K562 (cell line): ENCODE data around the gene HSD3B7. TPM values are rescaled to one million over a fixed set of nuclear protein-coding genes. Genes with fewer than 3 reads are reported as not detected.

Experiments
- CREB1 ChIP-seq, 2 experiments: sonication (generic) in 1 of 2; formaldehyde crosslinking in 1 of 2; IDR thresholded peaks; 2 replicates each; pipeline versions ENCODE4 v1.6.1 to v1.8.0; 2012 to 2022; ENCODE audit warnings: inconsistent platforms in 1 of 2, mild to moderate bottlenecking in 1 of 2, missing genetic modification reagents in 1 of 2, moderate library complexity in 1 of 2
- HNRNPH1 ChIP-seq: fragments of 200-400 bp; formaldehyde crosslinking; optimal IDR thresholded peaks from 2 replicates; pipeline ENCODE3; 2017; ENCODE audit warnings: low read depth, mild to moderate bottlenecking, low read length, moderate library complexity
- KAT2B ChIP-seq: IDR thresholded peaks from one replicate; pipeline ENCODE4 v1.6.1; 2012; ENCODE audit warnings: low read depth, mild to moderate bottlenecking, control low read depth, inconsistent platforms, low read length, moderate library complexity
- KHSRP ChIP-seq: fragments of 450-650 bp; IDR thresholded peaks from 2 replicates; pipeline ENCODE4 v1.6.1; 2017
- KLF10 ChIP-seq: fragments of 250-450 bp; sonication (Bioruptor Pico); IDR thresholded peaks from 2 replicates; pipeline ENCODE4 v1.6.1; 2021; ENCODE audit warnings: matching md5 sums
- MAFK ChIP-seq: IDR thresholded peaks from 2 replicates; pipeline ENCODE4 v1.6.1; 2011; ENCODE audit warnings: low read length, improper control_type of control experiment
- MECOM ChIP-seq: fragments of 250-450 bp; sonication (Bioruptor Pico); IDR thresholded peaks from 2 replicates; pipeline ENCODE4 v1.8.0; 2022; ENCODE audit warnings: inconsistent platforms
- NCOA4 ChIP-seq: fragments of 450-650 bp; IDR thresholded peaks from 2 replicates; pipeline ENCODE4 v1.6.1; 2018; ENCODE audit warnings: mild to moderate bottlenecking; ENCODE audit not compliant: partially characterized antibody
- SPI1 ChIP-seq: IDR thresholded peaks from 2 replicates; pipeline ENCODE4 v1.6.1; 2011; ENCODE audit warnings: low read depth, low read length, control low read depth, borderline replicate concordance
- ZNF175 ChIP-seq: fragments of 200-800 bp; sonication (Bioruptor generic); IDR thresholded peaks from 2 replicates; pipeline ENCODE4 v1.6.1; 2016; ENCODE audit warnings: low read depth, mild to moderate bottlenecking, missing genetic modification characterization, missing compliant biosample characterization
- ZNF239 ChIP-seq: fragments of 250-450 bp; sonication (Bioruptor Pico); IDR thresholded peaks from 2 replicates; pipeline ENCODE4 v1.4.0; 2020; ENCODE audit warnings: mild to moderate bottlenecking
- polyA plus RNA-seq, 8 experiments: library from polyadenylated mRNA; depleted of rRNA in 4 of 8; stranded (reverse) in 5 of 8; unstranded in 3 of 8; fragments of >200 nt; fragmentation: Nextera tagmentation in 2 of 8; fragmentation: Illumina TruSeq in 1 of 8; extraction: Ambion mirVana in 2 of 8; extraction: Trizol in 1 of 8; gene quantifications; 2 replicates each; pipeline versions ENCODE4 v1.2.1 to v1.2.3, GENCODE V29; 2011 to 2014; ENCODE audit warnings: inconsistent platforms in 1 of 8, missing spikeins in 1 of 8
- total RNA-seq, 7 experiments: library from RNA; depleted of rRNA in 6 of 7; stranded (reverse); fragments of >200 nt in 6 of 7; fragmentation: Illumina TruSeq in 2 of 7; extraction: Trizol in 2 of 7; gene quantifications; 2 replicates each; pipeline versions ENCODE4 v1.2.1 to v1.2.3, GENCODE V29; 2011 to 2021; ENCODE audit warnings: low replicate concordance in 1 of 7
- TF ChIP-seq, protein P1 (sequence below): fragments of 450-650 bp; IDR thresholded peaks from 2 replicates; pipeline ENCODE4 v1.6.1; 2016; ENCODE audit warnings: mild to moderate bottlenecking
- TF ChIP-seq, protein P2 (sequence below): fragments of 250-450 bp; sonication (Bioruptor Pico); IDR thresholded peaks from 2 replicates; pipeline ENCODE4 v1.5.0; 2021; ENCODE audit warnings: mild to moderate bottlenecking, borderline replicate concordance
- TF ChIP-seq, protein P3 (sequence below): fragments of 200-800 bp; sonication (Bioruptor generic); IDR thresholded peaks from 2 replicates; pipeline ENCODE4 v1.6.1; 2017; ENCODE audit warnings: missing genetic modification characterization, missing compliant biosample characterization
- TF ChIP-seq, protein P4 (sequence below): IDR thresholded peaks from 2 replicates; pipeline ENCODE4 v1.6.1; 2016; ENCODE audit warnings: missing genetic modification characterization, missing compliant biosample characterization
- TF ChIP-seq, protein P5 (sequence below): fragments of 250-450 bp; sonication (Bioruptor Pico); IDR thresholded peaks from 2 replicates; pipeline ENCODE4 v1.5.0; 2022; ENCODE audit warnings: mild to moderate bottlenecking

HSD3B7 gene
- total and polyA plus RNA-seq, 9 of the 15 experiments (the other 6 are each of a cell fraction or from before 2014, with no cell fraction given), result 5.4 to 49.1 (median 23.0) TPM

DNA sequence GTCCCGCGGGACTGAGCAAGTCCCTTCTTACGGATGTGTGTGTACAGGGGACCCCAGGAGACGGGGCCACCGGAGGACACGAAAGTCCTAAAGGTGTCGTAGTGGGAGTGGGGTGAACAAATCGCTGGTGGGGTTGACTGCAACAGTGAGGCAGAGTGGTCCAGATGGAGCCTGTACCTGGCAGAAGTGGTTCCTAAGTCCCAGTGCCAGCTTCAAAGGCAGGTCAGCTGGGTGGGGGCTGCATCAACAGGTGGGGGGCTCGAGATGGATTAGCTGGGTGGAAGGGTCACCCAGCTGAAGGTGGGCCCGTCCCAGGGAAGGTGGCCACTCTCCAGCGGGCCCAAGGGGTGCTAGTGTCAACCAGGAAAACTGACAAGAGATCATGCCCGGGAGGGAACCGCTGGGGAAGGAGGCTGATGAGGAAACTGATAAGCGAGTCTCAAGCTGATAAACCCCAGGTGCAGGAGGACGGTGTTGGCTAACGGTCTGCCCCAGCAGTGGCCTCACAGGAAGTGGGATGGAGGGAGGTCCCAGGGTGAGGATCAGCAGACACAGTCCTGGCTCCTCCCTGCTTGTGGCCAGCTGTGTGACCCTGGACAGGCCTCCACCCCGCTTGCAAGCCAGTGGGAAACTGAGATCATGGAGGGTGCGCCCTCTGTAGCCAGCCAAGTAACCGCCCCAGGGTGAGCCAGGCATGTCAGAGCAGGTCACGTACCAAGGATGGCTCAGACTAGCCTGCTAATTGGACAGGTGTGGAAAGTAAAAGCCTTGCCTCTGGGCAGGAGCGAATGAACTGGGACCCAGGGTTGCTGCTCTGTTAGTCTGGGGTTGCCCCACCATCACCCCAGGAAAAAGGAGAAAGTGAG, 35.1 kb upstream of the HSD3B7 start (continued):
- TF ChIP-seq ZNF175 (CRISPR knock-in tag), result 0 out of 2 replicates have a peak, but pooled peaks have one; percentile 28
- TF ChIP-seq MAFK, result no peak
- TF ChIP-seq CREB1 (IDR thresholded peaks at IDR 0.05), result no peak; the same call in 1 of the 2 replicates
- peak; percentile 26; the same call in 1 of the 2 replicates for TF ChIP-seq CREB1 (CRISPR knock-in tag; IDR thresholded peaks at IDR 0.05)
- TF ChIP-seq, protein P1, sequence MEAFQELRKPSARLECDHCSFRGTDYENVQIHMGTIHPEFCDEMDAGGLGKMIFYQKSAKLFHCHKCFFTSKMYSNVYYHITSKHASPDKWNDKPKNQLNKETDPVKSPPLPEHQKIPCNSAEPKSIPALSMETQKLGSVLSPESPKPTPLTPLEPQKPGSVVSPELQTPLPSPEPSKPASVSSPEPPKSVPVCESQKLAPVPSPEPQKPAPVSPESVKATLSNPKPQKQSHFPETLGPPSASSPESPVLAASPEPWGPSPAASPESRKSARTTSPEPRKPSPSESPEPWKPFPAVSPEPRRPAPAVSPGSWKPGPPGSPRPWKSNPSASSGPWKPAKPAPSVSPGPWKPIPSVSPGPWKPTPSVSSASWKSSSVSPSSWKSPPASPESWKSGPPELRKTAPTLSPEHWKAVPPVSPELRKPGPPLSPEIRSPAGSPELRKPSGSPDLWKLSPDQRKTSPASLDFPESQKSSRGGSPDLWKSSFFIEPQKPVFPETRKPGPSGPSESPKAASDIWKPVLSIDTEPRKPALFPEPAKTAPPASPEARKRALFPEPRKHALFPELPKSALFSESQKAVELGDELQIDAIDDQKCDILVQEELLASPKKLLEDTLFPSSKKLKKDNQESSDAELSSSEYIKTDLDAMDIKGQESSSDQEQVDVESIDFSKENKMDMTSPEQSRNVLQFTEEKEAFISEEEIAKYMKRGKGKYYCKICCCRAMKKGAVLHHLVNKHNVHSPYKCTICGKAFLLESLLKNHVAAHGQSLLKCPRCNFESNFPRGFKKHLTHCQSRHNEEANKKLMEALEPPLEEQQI, result no peak
- peak; percentile 61; the same call in 1 of the 2 replicates for TF ChIP-seq SPI1
- no peak for TF ChIP-seq KHSRP
- no peak for TF ChIP-seq HNRNPH1
- TF ChIP-seq, protein P2, sequence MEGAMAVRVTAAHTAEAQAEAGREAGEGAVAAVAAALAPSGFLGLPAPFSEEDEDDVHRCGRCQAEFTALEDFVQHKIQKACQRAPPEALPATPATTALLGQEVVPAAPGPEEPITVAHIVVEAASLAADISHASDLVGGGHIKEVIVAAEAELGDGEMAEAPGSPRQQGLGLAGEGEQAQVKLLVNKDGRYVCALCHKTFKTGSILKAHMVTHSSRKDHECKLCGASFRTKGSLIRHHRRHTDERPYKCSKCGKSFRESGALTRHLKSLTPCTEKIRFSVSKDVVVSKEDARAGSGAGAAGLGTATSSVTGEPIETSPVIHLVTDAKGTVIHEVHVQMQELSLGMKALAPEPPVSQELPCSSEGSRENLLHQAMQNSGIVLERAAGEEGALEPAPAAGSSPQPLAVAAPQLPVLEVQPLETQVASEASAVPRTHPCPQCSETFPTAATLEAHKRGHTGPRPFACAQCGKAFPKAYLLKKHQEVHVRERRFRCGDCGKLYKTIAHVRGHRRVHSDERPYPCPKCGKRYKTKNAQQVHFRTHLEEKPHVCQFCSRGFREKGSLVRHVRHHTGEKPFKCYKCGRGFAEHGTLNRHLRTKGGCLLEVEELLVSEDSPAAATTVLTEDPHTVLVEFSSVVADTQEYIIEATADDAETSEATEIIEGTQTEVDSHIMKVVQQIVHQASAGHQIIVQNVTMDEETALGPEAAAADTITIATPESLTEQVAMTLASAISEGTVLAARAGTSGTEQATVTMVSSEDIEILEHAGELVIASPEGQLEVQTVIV (CRISPR knock-in tag), result no peak
- TF ChIP-seq, protein P3, sequence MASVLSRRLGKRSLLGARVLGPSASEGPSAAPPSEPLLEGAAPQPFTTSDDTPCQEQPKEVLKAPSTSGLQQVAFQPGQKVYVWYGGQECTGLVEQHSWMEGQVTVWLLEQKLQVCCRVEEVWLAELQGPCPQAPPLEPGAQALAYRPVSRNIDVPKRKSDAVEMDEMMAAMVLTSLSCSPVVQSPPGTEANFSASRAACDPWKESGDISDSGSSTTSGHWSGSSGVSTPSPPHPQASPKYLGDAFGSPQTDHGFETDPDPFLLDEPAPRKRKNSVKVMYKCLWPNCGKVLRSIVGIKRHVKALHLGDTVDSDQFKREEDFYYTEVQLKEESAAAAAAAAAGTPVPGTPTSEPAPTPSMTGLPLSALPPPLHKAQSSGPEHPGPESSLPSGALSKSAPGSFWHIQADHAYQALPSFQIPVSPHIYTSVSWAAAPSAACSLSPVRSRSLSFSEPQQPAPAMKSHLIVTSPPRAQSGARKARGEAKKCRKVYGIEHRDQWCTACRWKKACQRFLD (CRISPR knock-in tag), result peak; percentile 53; the same call in 1 of the 2 replicates
- TF ChIP-seq MECOM (CRISPR knock-in tag), result no peak
- TF ChIP-seq, protein P4, sequence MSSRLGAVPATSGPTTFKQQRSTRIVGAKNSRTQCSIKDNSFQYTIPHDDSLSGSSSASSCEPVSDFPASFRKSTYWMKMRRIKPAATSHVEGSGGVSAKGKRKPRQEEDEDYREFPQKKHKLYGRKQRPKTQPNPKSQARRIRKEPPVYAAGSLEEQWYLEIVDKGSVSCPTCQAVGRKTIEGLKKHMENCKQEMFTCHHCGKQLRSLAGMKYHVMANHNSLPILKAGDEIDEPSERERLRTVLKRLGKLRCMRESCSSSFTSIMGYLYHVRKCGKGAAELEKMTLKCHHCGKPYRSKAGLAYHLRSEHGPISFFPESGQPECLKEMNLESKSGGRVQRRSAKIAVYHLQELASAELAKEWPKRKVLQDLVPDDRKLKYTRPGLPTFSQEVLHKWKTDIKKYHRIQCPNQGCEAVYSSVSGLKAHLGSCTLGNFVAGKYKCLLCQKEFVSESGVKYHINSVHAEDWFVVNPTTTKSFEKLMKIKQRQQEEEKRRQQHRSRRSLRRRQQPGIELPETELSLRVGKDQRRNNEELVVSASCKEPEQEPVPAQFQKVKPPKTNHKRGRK, result no peak
- TF ChIP-seq, protein P5, sequence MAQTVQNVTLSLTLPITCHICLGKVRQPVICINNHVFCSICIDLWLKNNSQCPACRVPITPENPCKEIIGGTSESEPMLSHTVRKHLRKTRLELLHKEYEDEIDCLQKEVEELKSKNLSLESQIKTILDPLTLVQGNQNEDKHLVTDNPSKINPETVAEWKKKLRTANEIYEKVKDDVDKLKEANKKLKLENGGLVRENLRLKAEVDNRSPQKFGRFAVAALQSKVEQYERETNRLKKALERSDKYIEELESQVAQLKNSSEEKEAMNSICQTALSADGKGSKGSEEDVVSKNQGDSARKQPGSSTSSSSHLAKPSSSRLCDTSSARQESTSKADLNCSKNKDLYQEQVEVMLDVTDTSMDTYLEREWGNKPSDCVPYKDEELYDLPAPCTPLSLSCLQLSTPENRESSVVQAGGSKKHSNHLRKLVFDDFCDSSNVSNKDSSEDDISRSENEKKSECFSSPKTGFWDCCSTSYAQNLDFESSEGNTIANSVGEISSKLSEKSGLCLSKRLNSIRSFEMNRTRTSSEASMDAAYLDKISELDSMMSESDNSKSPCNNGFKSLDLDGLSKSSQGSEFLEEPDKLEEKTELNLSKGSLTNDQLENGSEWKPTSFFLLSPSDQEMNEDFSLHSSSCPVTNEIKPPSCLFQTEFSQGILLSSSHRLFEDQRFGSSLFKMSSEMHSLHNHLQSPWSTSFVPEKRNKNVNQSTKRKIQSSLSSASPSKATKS (CRISPR knock-in tag), result no peak
- TF ChIP-seq NCOA4, result no peak
- peak; percentile 7; the same call in 1 of the 2 replicates for TF ChIP-seq ZNF239 (CRISPR knock-in tag)
- TF ChIP-seq KLF10 (CRISPR knock-in tag), result no peak
- TF ChIP-seq KAT2B, result no peak
